GM18909 (cell line): ENCODE results near the gene PKNOX2.

Experiments
- ATAC-seq: cut with Tn5 transposase; IDR thresholded peaks from one replicate; pipeline ENCODE4 v1.9.1; 2021; ENCODE audit warnings: mild to moderate bottlenecking; ENCODE audit not compliant: unreplicated experiment, poor library complexity

PKNOX2 gene

GRCh38 chr11:125304136-125304535, 139.6 kb downstream of the PKNOX2 start:
- no peak for ATAC-seq

DNA sequence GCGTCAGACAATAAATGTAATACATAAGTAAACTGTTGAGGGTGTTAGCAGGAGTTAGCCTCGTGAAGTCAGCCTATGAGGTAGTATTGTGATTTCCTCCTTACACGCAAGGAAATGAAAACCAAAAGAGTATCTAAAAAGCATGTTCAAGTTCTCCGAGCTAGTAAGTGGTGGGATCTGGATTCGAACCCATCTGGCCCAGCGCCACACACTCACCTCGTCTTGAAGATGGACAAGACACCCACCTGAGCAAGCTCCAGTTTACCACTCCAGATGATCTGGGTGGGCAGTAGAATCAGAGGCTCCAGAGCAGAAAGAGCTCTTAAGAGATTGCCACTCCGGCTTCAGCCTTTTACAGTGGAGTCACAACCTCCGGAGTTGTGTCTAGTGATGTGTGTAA, 140.3 kb downstream of the PKNOX2 start:
- ATAC-seq: no peak

- ATAC-seq: no peak
Measured at GRCh38 chr11:125305345-125305744, 140.8 kb downstream of the PKNOX2 start.

DNA sequence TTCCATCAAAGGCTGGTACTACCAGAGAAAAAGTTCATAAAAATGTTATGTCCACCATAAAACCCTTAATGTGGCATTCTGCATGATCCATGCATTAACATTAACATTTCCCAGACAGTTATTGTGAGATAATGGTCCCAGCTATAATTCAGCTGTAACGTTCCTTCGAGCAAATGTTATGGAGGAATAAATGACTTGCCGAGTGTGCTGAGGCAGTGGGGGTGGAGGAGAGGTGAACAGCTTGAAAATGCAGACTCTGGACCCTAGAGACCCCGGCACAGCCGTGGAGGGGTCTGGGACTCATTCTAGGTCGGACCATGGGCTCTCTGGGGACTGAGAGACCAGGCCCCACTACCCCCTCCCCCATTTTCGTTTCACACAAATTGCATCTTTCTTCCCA, 141.9 kb downstream of the PKNOX2 start:
- ATAC-seq: no peak

GRCh38 chr11:125308246-125308645, 143.7 kb downstream of the PKNOX2 start:
- ATAC-seq: no peak

DNA sequence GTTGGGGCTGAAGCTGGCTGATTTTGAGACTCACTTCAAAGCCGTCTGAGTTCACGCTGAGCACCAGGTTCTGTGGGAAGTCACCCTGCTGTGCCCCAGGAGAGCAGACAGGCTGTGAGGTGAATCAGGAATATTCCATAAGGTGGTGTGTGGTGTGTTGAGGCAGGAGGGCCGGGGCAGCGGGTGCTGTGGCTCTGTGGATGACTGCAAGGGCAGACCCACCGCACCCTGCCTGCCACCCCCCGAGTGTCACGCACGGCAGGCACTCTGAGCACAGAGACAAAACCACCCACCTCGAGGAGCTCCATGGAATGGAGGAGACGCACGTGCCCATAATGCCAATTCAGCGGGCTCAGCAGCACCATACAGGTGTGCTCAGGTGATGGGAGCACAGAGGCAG, 147.8 kb downstream of the PKNOX2 start:
- no peak for ATAC-seq

- ATAC-seq: no peak
Measured at GRCh38 chr11:125312812-125313211, 148.3 kb downstream of the PKNOX2 start.

- ATAC-seq: no peak
Measured at GRCh38 chr11:125313271-125314219, 149.0 kb downstream of the PKNOX2 start.

- no peak for ATAC-seq
Measured at GRCh38 chr11:125314276-125315078, 149.9 kb downstream of the PKNOX2 start.

GRCh38 chr11:125315079-125315740, 150.7 kb downstream of the PKNOX2 start:
- no peak for ATAC-seq

GRCh38 chr11:125317416-125317815, 152.9 kb downstream of the PKNOX2 start:
- no peak for ATAC-seq

GRCh38 chr11:125319649-125320048, 155.1 kb downstream of the PKNOX2 start:
- no peak for ATAC-seq

GRCh38 chr11:125320347-125321076, 156.0 kb downstream of the PKNOX2 start:
- ATAC-seq: no peak

DNA sequence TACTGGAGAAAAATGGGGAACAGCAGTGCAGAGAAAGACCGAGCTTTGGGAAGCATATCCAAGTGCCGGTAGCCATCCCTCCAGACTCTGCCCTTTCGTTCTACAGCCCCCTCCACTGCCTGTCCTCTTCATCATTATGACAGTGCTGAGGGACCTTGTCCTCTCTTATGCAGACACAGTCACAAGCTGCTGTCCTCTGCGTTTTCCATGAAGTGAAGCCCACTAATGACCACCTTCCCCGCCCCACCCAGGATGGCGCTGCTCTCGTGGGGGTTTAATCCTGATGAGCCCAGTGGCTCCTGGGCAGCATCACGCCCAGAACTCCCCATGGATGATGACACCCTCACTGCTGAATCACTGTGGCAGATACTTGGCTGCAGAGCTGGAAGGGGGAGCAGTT, 157.7 kb downstream of the PKNOX2 start:
- ATAC-seq: no peak

DNA sequence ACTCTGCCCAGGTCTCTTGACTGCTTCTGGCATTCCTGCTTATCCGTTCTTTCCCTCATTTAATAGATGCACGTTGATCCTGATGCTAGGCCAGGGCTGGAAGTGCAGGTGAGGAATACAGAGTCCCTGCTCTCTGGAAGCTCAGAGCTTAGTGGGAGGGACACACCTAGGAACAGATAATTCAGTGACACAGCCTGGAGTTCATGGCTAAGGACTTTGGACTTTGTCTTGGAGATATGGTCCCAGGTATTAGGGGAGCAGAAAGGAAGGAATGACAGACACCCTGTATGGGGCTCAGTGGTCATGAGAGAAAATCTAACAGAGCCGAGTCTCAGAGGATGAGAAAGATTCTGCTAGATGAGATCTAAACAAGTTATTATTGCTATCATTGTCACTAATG, 160.6 kb downstream of the PKNOX2 start:
- ATAC-seq: no peak

DNA sequence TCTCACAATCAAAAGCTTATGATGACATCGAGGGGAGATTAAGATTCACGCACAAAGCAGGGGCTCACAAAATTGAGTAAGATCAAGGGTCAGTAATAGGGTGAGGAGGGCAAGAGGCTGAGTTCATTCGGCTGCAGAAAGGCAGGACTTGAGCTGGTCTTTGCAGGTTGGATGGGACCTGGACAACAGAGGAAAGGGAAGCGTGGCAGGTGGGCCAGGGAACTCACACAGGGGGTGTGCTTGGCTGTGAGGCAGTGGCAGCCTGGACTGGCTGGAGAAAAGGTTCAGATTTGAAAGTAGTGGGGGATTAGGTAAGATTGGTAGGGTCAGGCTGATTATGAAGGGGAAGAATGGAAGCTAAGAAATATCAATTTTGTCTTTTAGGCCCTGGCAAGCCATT, 161.6 kb downstream of the PKNOX2 start:
- ATAC-seq: no peak

DNA sequence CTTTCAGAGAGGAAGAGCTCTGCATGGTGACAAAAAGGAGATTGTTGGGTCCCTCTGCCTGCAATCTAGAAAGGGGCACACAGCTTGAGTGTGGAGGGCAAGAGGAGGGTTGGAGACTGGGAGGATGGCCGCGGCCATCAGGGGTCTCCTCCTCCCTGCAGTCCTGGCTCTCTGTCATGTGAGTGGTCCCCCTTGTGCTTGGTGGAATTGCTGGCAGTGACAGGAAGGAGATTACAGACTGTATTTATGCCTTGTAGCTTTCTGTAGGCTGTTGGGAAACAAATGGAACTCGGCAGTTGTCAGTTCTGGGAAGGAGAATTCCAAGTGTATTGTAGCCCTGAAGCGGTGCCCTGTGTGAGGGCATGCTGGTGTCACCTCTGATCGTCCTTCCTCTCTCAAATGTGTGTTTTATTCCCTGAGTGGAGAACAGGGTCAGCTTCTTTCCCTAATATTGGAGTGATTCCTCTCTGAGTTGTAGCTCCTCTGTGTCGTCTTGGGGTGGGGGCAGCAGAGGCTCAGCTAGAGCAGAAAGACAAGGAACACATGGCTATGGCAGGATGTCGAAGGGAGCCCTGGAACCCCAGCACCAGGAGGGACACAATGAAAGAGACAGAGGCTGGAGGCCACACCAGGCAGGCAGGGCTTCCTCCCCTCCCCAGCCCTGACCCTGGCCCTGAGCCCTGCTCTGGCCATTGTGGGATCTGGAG, 163.1 kb downstream of the PKNOX2 start:
- ATAC-seq: no peak

DNA sequence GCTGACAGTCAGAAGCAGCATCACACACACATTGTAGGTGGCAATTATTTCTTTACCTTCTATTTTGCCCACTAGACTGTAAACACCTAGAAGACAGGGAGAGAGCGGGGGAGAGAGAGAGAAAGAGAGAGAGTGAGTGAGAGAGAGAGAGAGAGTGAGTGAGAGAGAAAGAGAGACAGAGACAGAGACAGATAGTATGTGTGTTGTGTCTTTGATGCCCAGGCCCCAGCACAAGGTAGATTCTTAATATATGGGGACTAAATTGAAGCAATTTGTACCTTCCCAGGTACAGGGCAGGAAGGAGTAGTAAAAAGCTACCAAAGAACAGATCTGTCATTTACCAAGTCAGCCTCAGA, 163.7 kb downstream of the PKNOX2 start:
- no peak for ATAC-seq

- no peak for ATAC-seq
Measured at GRCh38 chr11:125329786-125330185, 165.2 kb downstream of the PKNOX2 start.
